Measurements from ENCODE around the gene STARD5. TPM values are rescaled to one million over a fixed set of nuclear protein-coding genes. Genes with fewer than 3 reads are reported as not detected.

STARD5 gene
- polyA plus RNA-seq, 2 of the 4 experiments (the other 2 are of a cell fraction), result 2.1 to 2.8 TPM

DNA sequence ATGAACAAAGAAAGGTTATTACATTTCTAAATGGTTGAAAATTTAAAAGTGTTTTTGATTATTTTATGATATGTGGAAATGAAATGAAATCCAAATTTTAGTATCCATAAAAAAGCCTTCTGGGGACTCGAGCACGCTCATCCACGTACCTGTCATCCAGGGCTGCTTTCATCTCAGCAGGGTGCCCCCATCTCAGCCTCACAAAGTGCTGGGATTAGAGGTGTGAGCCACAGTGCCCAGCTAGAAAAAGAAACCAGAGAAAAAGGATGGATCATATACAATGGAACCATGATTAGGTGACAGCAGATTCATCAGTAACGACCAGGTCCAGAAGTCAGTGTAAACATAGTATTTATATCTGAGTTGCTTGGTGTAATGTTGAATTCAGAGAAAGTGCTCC, 49.7 kb downstream of the STARD5 start (continued):
- TF ChIP-seq, protein P1, sequence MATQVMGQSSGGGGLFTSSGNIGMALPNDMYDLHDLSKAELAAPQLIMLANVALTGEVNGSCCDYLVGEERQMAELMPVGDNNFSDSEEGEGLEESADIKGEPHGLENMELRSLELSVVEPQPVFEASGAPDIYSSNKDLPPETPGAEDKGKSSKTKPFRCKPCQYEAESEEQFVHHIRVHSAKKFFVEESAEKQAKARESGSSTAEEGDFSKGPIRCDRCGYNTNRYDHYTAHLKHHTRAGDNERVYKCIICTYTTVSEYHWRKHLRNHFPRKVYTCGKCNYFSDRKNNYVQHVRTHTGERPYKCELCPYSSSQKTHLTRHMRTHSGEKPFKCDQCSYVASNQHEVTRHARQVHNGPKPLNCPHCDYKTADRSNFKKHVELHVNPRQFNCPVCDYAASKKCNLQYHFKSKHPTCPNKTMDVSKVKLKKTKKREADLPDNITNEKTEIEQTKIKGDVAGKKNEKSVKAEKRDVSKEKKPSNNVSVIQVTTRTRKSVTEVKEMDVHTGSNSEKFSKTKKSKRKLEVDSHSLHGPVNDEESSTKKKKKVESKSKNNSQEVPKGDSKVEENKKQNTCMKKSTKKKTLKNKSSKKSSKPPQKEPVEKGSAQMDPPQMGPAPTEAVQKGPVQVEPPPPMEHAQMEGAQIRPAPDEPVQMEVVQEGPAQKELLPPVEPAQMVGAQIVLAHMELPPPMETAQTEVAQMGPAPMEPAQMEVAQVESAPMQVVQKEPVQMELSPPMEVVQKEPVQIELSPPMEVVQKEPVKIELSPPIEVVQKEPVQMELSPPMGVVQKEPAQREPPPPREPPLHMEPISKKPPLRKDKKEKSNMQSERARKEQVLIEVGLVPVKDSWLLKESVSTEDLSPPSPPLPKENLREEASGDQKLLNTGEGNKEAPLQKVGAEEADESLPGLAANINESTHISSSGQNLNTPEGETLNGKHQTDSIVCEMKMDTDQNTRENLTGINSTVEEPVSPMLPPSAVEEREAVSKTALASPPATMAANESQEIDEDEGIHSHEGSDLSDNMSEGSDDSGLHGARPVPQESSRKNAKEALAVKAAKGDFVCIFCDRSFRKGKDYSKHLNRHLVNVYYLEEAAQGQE (IDR thresholded peaks at IDR 0.05), result no peak
- TF ChIP-seq RAD21 (conservative IDR thresholded peaks at IDR 0.05 in 1 of 2, IDR thresholded peaks at IDR 0.05 in 1 of 2) (no peak), CBX8 (IDR thresholded peaks at IDR 0.05) (no peak), JUN (IDR thresholded peaks at IDR 0.05) (no peak), BHLHE40 (IDR thresholded peaks at IDR 0.05; ENCODE audit: low read depth, low read length) (no peak)

DNA sequence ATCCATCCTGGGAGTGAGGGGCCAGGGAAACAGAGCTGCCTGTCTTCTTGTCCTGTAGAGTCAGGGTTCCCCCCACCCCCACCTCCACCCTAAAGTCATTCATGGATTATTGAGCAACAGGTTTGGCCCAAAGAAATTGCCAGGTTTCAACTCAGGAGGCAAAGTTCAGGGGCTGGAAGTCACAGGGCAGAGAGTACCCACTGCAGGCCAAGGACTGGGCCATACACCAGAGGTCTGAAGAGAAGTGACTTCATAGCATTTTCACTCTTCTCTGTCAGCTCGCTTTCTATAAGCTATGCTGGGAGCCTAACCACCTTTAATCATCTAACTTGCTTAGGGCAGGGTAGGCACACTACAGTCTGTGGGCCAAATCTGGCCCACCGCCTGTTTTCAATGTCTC, 50.1 kb downstream of the STARD5 start:
- Histone ChIP-seq H3K9me3 (peaks cover 15% of the 10 kb centered on the region; the same call in 2 of the 3 replicates), H3K4me1 (no peaks in the 10 kb centered on the region), H3K4me3 (no peak overlapping the region), H3K4me2 (no peak overlapping the region), H3K27ac (no peak overlapping the region)
- ChIA-PET CTCF (interaction anchor here (0.5 to 20.2 kb wide), 34 partner anchors 8 to 183 kb away, joined by 3 to 361 read pairs (median 10); partner anchors contain the start of gene STARD5), POLR2A (no interaction called here)
- FAIRE-seq (no peak), ATAC-seq (no peak), DNase-seq (ENCODE audit: low read depth in 1 of 2, low spot score in 1 of 2) (no peak)
- TF ChIP-seq EHF (CRISPR knock-in tag; IDR thresholded peaks at IDR 0.05) (no peak), MAZ (IDR thresholded peaks at IDR 0.05; ENCODE audit: borderline replicate concordance, low read depth, low read length) (no peak), MYC (IDR thresholded peaks at IDR 0.05; ENCODE audit: borderline replicate concordance, low read length) (no peak), TFCP2L1 (CRISPR knock-in tag; IDR thresholded peaks at IDR 0.05) (no peak), RCOR1 (IDR thresholded peaks at IDR 0.05; ENCODE audit: low read depth, low read length) (no peak), SREBF2 (IDR thresholded peaks at IDR 0.05) (no peak), CEBPB (IDR thresholded peaks at IDR 0.05) (no peak), JUNB (IDR thresholded peaks at IDR 0.05) (no peak), BHLHE40 (IDR thresholded peaks at IDR 0.05; ENCODE audit: low read depth, low read length) (no peak), NPAS2 (CRISPR knock-in tag; IDR thresholded peaks at IDR 0.05; ENCODE audit: borderline replicate concordance) (no peak), NFE2L2 (conservative IDR thresholded peaks at IDR 0.05; ENCODE audit: low read length) (no peak), KDM1A (IDR thresholded peaks at IDR 0.05; ENCODE audit: low read depth) (no peak)
- TF ChIP-seq, protein P2, sequence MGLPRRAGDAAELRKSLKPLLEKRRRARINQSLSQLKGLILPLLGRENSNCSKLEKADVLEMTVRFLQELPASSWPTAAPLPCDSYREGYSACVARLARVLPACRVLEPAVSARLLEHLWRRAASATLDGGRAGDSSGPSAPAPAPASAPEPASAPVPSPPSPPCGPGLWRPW (IDR thresholded peaks at IDR 0.05), result no peak
- 29% methylated on average over 2 of the region's 2 CpGs for WGBS (ENCODE audit: missing lambda C conversion rate)

DNA sequence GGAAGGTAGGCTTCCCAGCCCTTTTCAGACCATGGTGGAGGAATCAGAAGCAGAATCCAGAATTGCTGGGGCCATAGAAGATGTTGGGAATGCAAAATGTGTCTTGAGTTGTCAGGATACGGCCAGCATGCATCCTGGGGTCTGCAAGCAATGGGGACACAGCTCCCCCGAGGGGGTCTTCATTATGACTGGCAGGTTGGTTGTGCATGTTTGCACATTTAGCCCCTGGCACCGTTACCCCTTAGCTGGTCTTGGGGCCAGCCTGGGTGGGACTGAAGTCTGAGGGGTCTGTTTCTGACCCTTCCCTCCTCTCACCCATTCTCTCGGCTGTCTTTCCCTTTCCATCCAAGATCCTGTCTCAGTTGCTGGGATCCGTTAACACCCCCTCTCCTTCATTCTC, 50.7 kb downstream of the STARD5 start:
- TF ChIP-seq, protein P3, sequence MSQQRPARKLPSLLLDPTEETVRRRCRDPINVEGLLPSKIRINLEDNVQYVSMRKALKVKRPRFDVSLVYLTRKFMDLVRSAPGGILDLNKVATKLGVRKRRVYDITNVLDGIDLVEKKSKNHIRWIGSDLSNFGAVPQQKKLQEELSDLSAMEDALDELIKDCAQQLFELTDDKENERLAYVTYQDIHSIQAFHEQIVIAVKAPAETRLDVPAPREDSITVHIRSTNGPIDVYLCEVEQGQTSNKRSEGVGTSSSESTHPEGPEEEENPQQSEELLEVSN (IDR thresholded peaks at IDR 0.05; ENCODE audit: borderline replicate concordance, low read depth), result no peak
- TF ChIP-seq, protein P4, sequence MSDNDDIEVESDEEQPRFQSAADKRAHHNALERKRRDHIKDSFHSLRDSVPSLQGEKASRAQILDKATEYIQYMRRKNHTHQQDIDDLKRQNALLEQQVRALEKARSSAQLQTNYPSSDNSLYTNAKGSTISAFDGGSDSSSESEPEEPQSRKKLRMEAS (IDR thresholded peaks at IDR 0.05), result no peak
- TF ChIP-seq, protein P5, sequence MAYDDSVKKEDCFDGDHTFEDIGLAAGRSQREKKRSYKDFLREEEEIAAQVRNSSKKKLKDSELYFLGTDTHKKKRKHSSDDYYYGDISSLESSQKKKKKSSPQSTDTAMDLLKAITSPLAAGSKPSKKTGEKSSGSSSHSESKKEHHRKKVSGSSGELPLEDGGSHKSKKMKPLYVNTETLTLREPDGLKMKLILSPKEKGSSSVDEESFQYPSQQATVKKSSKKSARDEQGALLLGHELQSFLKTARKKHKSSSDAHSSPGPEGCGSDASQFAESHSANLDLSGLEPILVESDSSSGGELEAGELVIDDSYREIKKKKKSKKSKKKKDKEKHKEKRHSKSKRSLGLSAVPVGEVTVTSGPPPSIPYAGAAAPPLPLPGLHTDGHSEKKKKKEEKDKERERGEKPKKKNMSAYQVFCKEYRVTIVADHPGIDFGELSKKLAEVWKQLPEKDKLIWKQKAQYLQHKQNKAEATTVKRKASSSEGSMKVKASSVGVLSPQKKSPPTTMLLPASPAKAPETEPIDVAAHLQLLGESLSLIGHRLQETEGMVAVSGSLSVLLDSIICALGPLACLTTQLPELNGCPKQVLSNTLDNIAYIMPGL (CRISPR knock-in tag; IDR thresholded peaks at IDR 0.05; ENCODE audit: borderline replicate concordance), result no peak
- no peak for TF ChIP-seq HEYL (CRISPR knock-in tag; IDR thresholded peaks at IDR 0.05)
- TF ChIP-seq EP300 (IDR thresholded peaks at IDR 0.05), result no peak
- no peak for TF ChIP-seq KDM5A (IDR thresholded peaks at IDR 0.05)
- TF ChIP-seq HDAC2 (IDR thresholded peaks at IDR 0.05), result no peak
- TF ChIP-seq, protein P2 (IDR thresholded peaks at IDR 0.05), result no peak
- no peak for TF ChIP-seq SMC3 (IDR thresholded peaks at IDR 0.05)
- TF ChIP-seq, protein P6, sequence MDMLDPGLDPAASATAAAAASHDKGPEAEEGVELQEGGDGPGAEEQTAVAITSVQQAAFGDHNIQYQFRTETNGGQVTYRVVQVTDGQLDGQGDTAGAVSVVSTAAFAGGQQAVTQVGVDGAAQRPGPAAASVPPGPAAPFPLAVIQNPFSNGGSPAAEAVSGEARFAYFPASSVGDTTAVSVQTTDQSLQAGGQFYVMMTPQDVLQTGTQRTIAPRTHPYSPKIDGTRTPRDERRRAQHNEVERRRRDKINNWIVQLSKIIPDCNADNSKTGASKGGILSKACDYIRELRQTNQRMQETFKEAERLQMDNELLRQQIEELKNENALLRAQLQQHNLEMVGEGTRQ (IDR thresholded peaks at IDR 0.05), result no peak
- TF ChIP-seq NPAS2 (CRISPR knock-in tag; IDR thresholded peaks at IDR 0.05; ENCODE audit: borderline replicate concordance), result no peak
- no peak for TF ChIP-seq ZFP36 (IDR thresholded peaks at IDR 0.05; ENCODE audit: borderline replicate concordance, partially characterized antibody)
- TF ChIP-seq MAZ (IDR thresholded peaks at IDR 0.05; ENCODE audit: borderline replicate concordance, low read depth, low read length), result no peak
- TF ChIP-seq CBX8 (IDR thresholded peaks at IDR 0.05), result no peak
- no peak for TF ChIP-seq POLR2A (IDR thresholded peaks at IDR 0.05; ENCODE audit: low read length)
- ATAC-seq (no peak), FAIRE-seq (no peak), DNase-seq (ENCODE audit: low read depth in 1 of 2, low spot score in 1 of 2) (no peak)
- ChIA-PET POLR2A (no interaction called here), CTCF (interaction anchor here (0.7 to 20.2 kb wide), 16 partner anchors 13 to 774 kb away, joined by 3 to 361 read pairs (median 6); partner anchors contain the start of gene STARD5)
- Histone ChIP-seq H3K4me2 (no peak overlapping the region), H3K4me3 (no peak overlapping the region), H3K9me3 (peaks cover 15% of the 10 kb centered on the region; the same call in 2 of the 3 replicates), H3K4me1 (no peaks in the 10 kb centered on the region), H3K27ac (no peak overlapping the region)
- WGBS (ENCODE audit: missing lambda C conversion rate), result 1% methylated on average over 5 of the region's 5 CpGs
